Limb (tissue), 2 donors: Measurements from ENCODE around the gene WIPI1.

Source experiments
- DNase-seq, 2 donors: peaks; one replicate each; pipeline ENCODE4 v3.0.0-alpha.2; 2016; ENCODE audit errors: extremely low spot score in 2 of 2

WIPI1 gene

GRCh38 chr17:68439656-68440290, 17.5 kb downstream of the WIPI1 start:
- DNase-seq = no peak

DNA sequence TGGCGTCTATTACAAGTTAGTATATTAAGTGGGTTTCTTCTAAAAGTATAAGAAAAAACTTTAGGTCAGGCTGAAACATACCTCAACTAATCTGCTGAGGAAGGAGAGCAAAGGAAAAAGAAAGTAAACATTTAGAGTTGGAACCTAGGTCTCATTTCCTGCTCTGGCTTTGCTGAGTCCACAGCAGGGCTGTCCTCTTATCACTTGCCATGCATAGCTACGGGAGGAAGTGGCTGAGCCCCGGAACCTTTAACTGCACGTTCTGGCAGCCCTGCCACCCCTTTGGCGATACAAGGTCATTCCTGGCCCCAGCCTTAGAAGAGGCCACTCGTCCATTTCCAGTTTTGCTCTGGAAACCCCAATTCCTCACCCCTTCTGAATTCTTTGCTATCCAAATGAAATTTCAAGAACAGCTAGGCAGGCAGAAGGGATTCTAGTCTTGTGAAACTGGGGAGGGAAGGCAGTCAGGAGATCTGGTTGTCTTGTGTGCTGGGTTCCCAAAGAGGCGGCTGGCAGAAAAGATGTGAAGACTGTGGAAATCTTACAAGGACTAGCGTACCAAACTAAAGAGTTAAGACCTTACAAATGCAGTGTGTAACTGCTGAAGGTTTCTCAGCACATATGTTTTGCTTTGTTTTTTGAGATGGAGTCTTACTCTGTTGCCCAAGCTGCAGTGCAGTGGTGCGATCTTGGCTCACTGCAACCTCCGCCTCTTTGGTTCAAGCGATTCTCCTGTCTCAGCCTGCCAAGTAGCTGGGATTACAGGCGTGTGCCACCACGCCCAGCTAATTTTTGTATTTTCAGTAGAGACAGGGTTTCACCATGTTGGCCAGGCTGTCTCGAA, 19.1 kb downstream of the WIPI1 start:
- DNase-seq = no peak

DNA sequence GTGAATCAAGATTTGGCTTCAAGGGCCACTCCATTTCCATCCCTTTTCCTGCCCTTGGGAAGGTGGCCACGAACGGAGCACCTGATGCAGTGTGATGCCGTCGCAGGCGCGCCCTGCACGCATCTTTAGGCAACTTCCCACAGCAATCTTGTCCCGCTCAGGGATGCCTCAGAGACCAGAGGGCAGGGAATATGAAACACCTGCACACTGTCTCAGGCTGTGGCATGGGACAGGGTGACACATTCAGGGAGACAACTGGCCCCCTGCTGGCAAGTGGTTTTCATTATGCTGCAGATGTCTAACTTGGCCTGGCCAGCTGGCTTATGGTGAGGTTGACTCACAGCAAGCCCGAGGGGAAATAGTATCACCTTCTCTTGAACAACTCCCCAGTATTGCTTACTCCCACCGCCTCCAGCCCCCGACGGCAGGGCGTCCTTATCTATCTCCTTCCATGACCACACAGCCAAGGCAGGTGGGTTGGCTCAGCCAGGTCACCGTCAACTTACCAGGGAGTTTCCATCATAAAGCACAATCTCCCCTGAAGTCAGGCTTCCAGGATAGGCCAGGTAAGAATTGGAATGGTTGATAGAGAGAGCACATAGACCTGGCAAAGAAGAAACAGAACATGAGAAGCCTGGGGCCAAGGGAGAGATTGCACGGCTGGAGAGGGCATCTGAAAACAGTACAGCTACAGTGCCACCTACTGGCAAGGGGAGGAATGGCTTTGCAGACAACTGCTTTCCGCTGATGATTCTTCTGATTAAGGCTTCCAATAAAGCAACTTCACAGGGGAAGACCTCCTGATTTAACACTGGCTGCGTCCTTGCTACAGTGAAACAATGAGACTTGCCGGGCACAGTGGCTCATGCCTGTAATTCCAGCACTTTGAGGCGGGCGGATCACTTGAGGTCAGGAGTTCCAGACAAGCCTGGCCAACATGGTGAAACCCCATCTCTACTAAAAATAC, 21.1 kb downstream of the WIPI1 start:
- peak; percentile 68 to 78 for DNase-seq

- no peak for DNase-seq
Observed at GRCh38 chr17:68435361-68435760, 21.9 kb downstream of the WIPI1 start.

GRCh38 chr17:68433911-68434508, 23.3 kb downstream of the WIPI1 start:
- no peak for DNase-seq

DNA sequence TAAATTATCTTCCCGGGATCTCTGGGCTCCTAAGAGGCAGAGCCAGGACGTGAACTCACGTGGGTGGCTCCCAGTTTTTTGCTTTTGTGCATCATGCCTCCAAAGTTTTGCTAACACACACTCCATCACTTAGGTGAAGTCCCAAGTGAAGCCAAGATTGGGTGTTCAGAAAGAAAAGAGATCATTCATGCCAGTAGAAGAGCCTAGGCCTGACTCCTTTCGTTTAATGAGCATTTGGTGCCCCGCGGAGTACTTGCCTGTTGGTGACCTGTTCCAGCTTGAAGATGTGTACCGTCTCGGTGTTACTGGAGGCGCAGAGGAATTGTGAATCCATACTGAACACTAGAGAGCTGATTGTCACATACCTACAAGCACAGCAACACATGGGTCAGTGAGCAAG, 24.1 kb downstream of the WIPI1 start:
- DNase-seq = no peak

DNA sequence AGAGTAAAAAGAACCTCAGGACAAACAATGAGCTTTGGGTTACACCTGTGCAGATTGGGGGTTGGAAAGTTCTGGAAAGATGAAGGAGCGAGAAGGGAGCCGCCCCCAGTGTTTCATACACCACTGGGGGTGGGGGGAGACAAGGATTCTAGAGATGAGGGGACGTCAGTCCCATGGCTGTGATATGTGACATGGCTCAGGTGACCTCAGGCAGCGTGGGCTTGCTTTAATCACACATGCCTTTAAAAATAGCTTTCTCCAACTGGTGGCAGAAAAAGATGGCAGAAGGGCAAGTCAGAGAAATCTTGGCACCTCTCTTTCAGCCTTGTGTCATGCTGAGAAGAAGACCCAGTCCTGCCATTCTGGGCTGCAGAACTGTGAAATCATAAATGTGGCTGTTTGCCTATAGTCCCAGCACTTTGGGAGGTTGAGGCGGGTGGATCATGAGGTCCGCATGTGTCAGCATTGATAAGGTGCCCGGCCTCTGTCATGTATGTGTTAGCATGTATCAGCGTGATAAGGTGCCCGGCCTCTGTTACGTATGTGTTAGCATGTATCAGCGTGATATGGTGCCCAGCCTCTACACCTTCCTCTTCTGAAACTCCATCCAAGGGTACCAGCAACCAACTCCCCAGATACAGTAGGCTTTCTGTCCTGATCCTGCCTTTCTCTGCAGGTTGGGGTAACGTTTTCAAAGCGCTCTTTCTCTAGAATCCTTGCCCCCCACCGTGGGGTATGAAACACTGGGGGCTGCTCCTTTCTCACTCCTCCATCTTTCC, 25.0 kb downstream of the WIPI1 start:
- no peak for DNase-seq

DNA sequence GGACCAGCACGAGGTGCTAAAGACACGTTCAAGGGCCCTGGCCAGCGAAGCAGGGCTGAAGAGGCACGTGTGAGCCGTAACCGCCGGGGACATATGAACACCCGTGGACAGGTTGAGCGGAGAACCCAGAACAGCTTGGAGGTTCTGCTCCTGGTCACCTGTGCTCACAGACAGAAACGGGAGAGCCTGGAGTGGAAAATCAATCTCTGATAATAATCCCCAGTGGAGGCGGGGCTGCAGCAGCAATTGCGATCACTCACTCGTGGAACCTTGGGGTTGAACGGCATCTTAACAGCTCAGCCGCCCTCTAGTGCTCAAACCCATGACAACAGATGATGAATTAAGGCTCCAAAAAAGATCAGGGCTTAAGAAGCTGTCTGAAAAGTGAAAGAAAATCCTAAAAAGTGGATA, 25.6 kb downstream of the WIPI1 start:
- DNase-seq = no peak

DNA sequence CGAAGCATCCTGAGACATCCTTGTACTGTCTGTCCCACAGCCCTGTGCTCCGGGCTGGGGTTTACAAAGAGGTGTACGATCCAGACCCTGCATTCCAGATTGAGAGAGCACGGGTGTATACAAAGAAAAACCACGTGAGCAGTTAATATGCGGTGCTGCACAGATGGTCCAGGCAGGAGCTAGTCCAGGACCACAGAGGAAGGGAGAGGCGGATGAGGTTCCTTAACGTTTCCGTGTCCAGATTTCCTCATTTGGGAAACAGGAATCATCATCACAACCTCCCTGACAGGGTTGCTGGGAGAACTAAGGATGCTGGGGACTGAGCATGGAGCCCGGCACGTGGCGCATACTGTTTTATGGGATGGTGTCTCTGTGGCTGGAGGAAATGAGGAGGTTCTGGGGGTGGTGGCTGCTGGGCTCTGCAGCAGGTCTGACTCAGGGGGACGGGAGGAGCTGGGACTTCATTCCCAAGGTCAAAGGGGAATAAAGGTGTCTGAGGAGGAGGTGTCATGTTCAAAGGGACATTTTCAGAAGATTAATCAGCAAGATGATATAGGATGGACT, 26.2 kb downstream of the WIPI1 start:
- no peak for DNase-seq

- no peak for DNase-seq
Observed at GRCh38 chr17:68429881-68430280, 27.4 kb downstream of the WIPI1 start.

DNA sequence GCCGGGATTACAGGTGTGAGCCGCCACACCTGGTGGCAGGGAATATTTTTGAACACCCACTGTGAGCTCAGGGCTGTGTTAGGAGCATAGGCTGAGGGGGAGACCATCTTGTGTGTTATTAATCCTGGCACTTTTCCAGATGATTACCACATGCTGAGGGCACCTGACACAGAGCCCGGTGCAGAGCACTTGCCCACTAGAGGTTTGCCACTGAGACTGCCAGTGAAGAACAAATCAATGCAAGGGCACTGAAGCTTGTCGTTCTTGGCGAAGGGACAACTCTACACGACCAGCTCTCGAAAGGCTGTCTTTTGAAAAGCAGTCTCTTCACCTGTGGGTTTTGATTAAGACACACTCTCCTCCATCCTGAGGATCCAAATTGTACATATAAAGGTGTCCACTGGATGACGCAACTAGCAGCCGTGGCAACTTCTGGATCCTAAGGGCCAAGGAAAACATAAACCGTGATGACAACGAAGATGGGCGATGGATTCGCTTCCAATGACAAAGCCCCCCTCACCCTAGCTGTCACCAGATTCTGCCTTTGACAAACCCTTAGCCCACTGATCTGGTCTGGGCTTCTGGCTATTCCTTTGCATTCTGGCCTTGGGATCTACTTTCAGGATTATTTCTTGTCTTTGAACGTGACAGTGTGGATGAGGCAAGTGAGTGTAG, 28.7 kb downstream of the WIPI1 start:
- no peak for DNase-seq

GRCh38 chr17:68427575-68427974, 29.7 kb downstream of the WIPI1 start:
- no peak for DNase-seq

DNA sequence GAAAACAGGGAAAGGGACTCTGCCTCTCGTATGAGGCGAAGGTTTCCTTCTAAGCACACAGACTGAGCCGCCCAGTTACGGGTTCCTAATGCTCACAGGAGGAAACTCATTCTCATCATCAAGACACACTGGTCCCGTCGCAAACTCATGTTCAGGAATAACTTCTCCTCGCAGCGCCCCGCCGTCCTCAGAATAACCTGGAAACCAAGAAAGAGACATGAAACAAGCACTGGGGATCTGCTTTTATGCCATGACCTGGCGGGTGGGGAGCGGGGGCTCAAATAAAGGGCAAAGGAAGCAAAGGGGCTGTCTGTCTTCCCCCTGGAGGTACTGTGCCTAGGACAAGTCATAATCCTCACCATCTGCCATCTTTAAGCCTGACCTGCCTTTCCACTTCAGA, 31.3 kb downstream of the WIPI1 start:
- DNase-seq = no peak

DNA sequence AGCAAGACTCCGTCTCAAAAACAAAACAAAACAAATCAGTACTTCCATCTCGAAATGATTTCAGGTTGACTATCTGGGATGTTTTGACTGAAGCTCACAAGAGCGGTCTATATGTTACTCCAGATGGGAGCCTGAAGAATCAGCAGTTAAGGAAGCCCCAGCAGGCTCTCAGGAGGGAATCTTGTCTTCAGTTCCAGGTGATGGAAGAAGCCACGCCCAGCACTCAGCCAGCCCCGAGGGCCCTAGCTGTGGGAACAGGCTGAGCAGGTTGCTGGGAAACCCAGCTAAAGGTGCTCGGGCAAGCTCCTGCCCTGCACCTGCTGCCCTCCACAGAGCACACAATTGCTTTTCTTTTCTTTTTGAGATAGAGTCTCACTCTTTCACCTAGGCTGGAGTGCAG, 32.4 kb downstream of the WIPI1 start:
- DNase-seq = no peak

DNA sequence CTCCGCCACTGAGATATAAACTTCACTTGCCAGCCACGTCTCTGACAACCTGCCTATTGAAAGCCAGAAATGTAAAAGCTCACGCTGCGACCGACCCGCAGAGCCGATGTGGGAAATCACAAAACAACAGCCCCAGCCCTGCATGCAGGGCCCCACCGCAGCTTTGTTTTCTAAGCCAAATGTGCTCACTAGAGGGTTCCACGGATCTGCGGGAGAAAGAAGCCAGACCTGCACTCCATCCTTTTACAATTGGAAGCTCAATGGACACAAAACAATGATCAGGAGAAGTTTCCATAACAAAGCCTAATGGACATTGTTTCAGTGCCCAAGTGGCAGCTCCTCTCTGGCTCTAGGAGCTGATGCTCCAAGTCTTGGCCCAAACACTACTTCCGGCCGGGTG, 33.1 kb downstream of the WIPI1 start:
- no peak for DNase-seq

- no peak for DNase-seq
Observed at GRCh38 chr17:68423251-68423650, 34.0 kb downstream of the WIPI1 start.

- DNase-seq = no peak
Observed at GRCh38 chr17:68422821-68423220, 34.5 kb downstream of the WIPI1 start.

GRCh38 chr17:68421486-68421885, 35.8 kb downstream of the WIPI1 start:
- no peak for DNase-seq

- DNase-seq = no peak
Observed at GRCh38 chr17:68420065-68420464, 37.2 kb downstream of the WIPI1 start.

DNA sequence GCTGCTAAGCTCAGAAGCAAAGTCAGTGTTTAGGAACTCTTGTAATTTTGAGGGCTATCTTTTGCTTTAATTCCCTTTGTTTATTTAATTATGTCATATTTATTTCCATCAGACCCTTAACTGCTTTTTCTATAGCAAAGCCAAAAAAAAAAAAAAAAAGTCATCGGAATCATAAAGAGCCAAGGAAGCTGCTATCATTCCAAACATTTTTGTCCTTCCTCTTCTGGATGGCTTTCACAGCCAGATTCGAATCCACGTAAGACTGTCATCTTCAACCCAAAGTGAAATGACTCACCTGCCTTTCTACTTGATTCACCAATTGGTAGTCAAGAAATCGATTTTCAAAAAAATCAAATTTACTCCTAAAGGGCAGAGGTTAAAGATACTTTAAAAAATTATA, 38.4 kb downstream of the WIPI1 start:
- DNase-seq = no peak
